Activated CD8-positive, alpha-beta T cell treated with anti-CD3 and anti-CD28 coated beads, Interleukin-2, amount 10 ng/mL, durations not matched to agents 7 days and 5 days (primary cell): ENCODE data around the gene FADS2. TPM values are rescaled to one million over a fixed set of nuclear protein-coding genes. Genes with fewer than 3 reads are reported as not detected.

ENCODE experiments used
- ATAC-seq: fragments of 150-1000 bp; cut with Tn5 transposase; one replicate; pipeline ENCODE4 v1.10.0; 2021; ENCODE audit warnings: moderate library complexity
- CTCF ChIA-PET: fragments of 350-600 bp; sonication (Branson Sonifier 250); formaldehyde crosslinking; loops from one replicate; lab custom pipeline; 2021; ENCODE audit warnings: antibody characterized with exemption; lab: Charles Lee
- POLR2A ChIA-PET: fragments of 350-600 bp; sonication (Branson Sonifier 250); formaldehyde crosslinking; loops from one replicate; lab custom pipeline; 2021; ENCODE audit warnings: antibody characterized with exemption; lab: Charles Lee
- DNase-seq: peaks from one replicate; pipeline ENCODE4 v3.0.0-alpha.2; 2020
- H3K27ac Mint-ChIP-seq: one replicate; pipeline ENCODE4 v1.8.0; 2021; ENCODE audit warnings: mild to moderate bottlenecking, mixed read lengths
- H3K27me3 Mint-ChIP-seq: one replicate; pipeline ENCODE4 v1.8.0; 2021; ENCODE audit warnings: low read depth, mixed read lengths
- H3K36me3 Mint-ChIP-seq: one replicate; pipeline ENCODE4 v1.8.0; 2021; ENCODE audit warnings: low read depth, mixed read lengths
- H3K4me1 Mint-ChIP-seq: one replicate; pipeline ENCODE4 v1.8.0; 2021; ENCODE audit warnings: low read depth, mixed read lengths
- H3K4me3 Mint-ChIP-seq: one replicate; pipeline ENCODE4 v1.8.0; 2021; ENCODE audit warnings: mild to moderate bottlenecking, mixed read lengths
- H3K9me3 Mint-ChIP-seq: one replicate; pipeline ENCODE4 v1.8.0; 2022; ENCODE audit warnings: mixed read lengths; ENCODE audit not compliant: insufficient read depth
- total RNA-seq, 2 experiments: library from RNA; stranded (reverse); gene quantifications; one replicate each; pipeline ENCODE4 v1.2.3, GENCODE V29; 2021

Gene FADS2
- total RNA-seq, 2 experiments from 2014 or later: 395 to 416 TPM

DNA sequence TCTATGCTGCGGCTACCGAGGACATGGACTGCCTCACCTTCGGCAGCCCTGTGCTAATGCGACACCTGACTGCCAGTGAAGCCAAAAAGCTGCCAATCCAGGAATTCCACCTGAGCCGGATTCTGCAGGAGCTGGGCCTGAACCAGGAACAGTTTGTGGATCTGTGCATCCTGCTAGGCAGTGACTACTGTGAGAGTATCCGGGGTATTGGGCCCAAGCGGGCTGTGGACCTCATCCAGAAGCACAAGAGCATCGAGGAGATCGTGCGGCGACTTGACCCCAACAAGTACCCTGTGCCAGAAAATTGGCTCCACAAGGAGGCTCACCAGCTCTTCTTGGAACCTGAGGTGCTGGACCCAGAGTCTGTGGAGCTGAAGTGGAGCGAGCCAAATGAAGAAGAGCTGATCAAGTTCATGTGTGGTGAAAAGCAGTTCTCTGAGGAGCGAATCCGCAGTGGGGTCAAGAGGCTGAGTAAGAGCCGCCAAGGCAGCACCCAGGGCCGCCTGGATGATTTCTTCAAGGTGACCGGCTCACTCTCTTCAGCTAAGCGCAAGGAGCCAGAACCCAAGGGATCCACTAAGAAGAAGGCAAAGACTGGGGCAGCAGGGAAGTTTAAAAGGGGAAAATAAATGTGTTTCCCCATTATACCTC lies 32.1 kb upstream of the FADS2 start:
- DNase-seq (no peak), ATAC-seq (no peak)
- Mint-ChIP-seq H3K4me3 (no peak overlapping the region), H3K9me3 (no peaks in the 10 kb centered on the region), H3K4me1 (peaks cover 59% of the 10 kb centered on the region), H3K27ac (peak overlapping the region; percentile 16), H3K27me3 (no peaks in the 10 kb centered on the region), H3K36me3 (peaks cover 64% of the 10 kb centered on the region)
- POLR2A ChIA-PET: interaction anchor here (1.0 to 3.4 kb wide), 3 partner anchors 8 to 32 kb away, joined by 3 to 14 read pairs (median 4); partner anchors contain the start of gene FADS2
- CTCF ChIA-PET: interaction anchor here (1.0 to 5.4 kb wide), 19 partner anchors 8 to 312 kb away, joined by 3 to 129 read pairs (median 32); partner anchors contain the start of genes BEST1, FADS1 and FADS2

GRCh38 chr11:61797263-61797944 lies 30.7 kb upstream of the FADS2 start:
- Mint-ChIP-seq H3K27ac (peak overlapping the region; percentile 10), H3K36me3 (peaks cover 69% of the 10 kb centered on the region), H3K9me3 (no peaks in the 10 kb centered on the region), H3K4me3 (no peak overlapping the region), H3K4me1 (peaks cover 54% of the 10 kb centered on the region), H3K27me3 (no peaks in the 10 kb centered on the region)
- ChIA-PET POLR2A (interaction anchor here (0.7 to 3.4 kb wide), 11 partner anchors 8 to 84 kb away, joined by 3 to 14 read pairs (median 3); partner anchors contain the start of gene FADS2), CTCF (interaction anchor here (0.6 to 5.4 kb wide), 44 partner anchors 9 to 374 kb away, joined by 3 to 129 read pairs (median 4); partner anchors contain the start of genes BEST1, FADS1, FADS2 and FADS3)
- ATAC-seq (no peak), DNase-seq (peak; percentile 86)

DNA sequence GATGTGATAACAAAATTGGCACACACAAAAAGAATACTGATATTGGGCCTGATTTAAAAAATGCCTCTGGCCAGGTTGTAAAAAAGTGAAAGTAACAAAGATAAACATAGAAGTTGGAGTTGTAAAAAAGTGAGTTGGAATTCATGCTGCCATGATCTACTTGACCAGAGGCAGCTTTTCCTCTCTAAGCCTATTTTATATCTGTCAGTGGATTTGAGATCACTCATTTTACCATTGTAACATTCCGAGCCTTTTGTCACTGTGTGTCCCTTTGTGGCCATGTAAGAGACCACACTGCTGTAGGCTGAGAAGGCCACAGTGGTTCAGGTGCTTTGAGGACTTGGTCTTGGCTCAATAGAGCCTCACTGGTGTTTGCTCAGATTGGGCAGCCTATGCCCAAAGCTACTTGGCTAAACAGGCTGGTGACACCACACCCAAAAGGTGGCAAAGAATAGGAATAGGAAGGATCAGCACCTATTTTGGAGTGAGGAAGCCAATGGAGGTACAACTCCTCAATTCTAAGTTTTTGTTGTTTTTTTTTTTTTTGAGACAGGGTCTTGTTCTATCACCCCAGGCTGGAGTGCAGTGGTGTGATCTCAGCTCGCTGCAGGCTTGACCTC lies 28.3 kb upstream of the FADS2 start:
- peaks cover 79% of the 10 kb centered on the region for H3K36me3 Mint-ChIP-seq
- H3K27ac Mint-ChIP-seq: peak overlapping the region; percentile 77
- peaks cover 45% of the 10 kb centered on the region for H3K4me1 Mint-ChIP-seq

DNA sequence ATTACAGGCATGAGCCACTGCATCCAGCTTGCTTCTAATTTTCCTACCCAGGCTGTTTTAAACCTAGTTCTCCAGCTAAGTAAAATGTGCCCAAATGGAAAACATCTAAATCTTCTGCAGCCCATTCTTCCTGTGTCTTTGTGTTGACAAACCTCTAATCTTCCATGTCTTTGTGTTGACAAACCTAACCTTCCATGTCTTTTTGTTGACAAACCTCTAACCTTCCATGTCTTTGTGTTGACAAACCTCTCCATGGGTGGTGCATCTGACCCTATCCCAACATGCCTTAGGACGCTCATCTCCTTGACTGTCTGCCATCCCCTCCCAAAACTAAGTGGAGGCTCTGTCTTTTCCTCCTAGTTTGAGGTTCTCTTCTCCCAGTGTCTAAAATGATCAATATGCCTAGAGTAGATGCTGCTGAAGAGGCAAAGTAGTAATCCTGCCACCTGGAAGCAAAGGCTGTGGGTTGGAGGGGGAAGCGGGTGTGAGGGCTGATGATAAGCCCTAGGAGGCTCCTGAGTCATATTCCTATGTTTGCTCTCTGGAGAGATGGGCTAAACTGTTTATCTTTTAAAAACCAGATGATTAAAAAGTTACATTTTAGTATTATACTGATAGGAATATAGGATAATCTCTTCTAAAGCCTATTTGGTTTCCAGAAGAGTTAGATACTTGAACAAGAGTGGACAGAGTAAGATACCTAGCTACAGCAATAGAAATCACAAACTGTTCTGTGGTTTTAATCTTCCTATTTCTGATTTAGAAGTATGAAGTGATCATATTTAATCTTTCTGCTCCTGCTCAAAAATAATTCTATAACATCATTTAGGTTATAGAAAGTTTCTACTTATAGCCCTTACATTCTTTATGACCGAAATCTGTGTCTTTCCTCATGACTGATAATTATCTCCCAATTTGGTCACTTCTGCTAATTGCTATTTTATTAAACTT lies 27.5 kb upstream of the FADS2 start:
- H3K9me3 Mint-ChIP-seq: no peaks in the 10 kb centered on the region
- H3K4me3 Mint-ChIP-seq: no peak overlapping the region
- H3K4me1 Mint-ChIP-seq: peaks cover 37% of the 10 kb centered on the region
- ChIA-PET CTCF (interaction anchor here (0.7 to 5.4 kb wide), 9 partner anchors 14 to 308 kb away, joined by 3 to 129 read pairs (median 3); partner anchors contain the start of genes FADS1 and FADS2), POLR2A (interaction anchor here (0.7 to 5.0 kb wide), 2 partner anchors 8 to 14 kb away, joined by 3 to 20 read pairs; partner anchors contain the start of gene FEN1)
- no peak for ATAC-seq
- no peak for DNase-seq
- no peaks in the 10 kb centered on the region for H3K27me3 Mint-ChIP-seq
- H3K36me3 Mint-ChIP-seq: peaks cover 78% of the 10 kb centered on the region
- H3K27ac Mint-ChIP-seq: peak overlapping the region; percentile 39

More for the DNA sequence above, 28.3 kb upstream of the FADS2 start:
- ATAC-seq (no peak), DNase-seq (no peak)
- H3K27me3 Mint-ChIP-seq: no peaks in the 10 kb centered on the region
- CTCF ChIA-PET: interaction anchor here (1.3 to 5.4 kb wide), 5 partner anchors 12 to 309 kb away, joined by 3 to 129 read pairs (median 35); partner anchors contain the start of gene FADS1
- H3K9me3 Mint-ChIP-seq: no peaks in the 10 kb centered on the region
- POLR2A ChIA-PET: interaction anchor here (5.0 kb wide), 1 partner anchor 14 kb away, joined by 20 read pairs; no protein-coding TSS in a partner anchor
- H3K4me3 Mint-ChIP-seq: no peak overlapping the region

DNA sequence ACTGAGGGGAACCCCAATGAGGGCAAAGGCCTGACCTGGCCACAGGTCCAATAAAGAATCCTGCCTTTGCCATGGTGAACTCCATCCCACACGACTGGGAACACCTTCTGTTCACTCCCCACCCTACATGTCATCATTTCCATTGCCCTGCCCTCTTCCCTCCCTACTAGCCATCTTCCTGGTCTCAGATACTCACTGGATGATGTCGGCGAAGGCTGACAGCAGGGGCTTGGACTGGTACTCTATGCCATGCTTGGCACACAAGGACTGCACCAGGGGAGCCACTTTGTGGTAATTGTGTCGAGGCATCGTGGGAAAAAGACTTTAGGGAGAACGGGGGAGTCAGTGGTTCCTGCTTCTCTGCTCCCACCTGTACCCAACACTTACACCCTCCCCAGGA lies 25.5 kb upstream of the FADS2 start:
- DNase-seq (no peak), ATAC-seq (no peak)
- Mint-ChIP-seq H3K36me3 (peaks cover 68% of the 10 kb centered on the region), H3K4me1 (peaks cover 18% of the 10 kb centered on the region), H3K27ac (no peak overlapping the region), H3K9me3 (no peaks in the 10 kb centered on the region), H3K27me3 (no peaks in the 10 kb centered on the region), H3K4me3 (no peak overlapping the region)
- POLR2A ChIA-PET: interaction anchor here (1.5 to 5.0 kb wide), 2 partner anchors 9 to 12 kb away, joined by 6 to 20 read pairs; partner anchors contain the start of gene FEN1
- CTCF ChIA-PET: interaction anchor here (1.1 kb wide), 1 partner anchor 16 kb away, joined by 3 read pairs; no protein-coding TSS in a partner anchor

DNA sequence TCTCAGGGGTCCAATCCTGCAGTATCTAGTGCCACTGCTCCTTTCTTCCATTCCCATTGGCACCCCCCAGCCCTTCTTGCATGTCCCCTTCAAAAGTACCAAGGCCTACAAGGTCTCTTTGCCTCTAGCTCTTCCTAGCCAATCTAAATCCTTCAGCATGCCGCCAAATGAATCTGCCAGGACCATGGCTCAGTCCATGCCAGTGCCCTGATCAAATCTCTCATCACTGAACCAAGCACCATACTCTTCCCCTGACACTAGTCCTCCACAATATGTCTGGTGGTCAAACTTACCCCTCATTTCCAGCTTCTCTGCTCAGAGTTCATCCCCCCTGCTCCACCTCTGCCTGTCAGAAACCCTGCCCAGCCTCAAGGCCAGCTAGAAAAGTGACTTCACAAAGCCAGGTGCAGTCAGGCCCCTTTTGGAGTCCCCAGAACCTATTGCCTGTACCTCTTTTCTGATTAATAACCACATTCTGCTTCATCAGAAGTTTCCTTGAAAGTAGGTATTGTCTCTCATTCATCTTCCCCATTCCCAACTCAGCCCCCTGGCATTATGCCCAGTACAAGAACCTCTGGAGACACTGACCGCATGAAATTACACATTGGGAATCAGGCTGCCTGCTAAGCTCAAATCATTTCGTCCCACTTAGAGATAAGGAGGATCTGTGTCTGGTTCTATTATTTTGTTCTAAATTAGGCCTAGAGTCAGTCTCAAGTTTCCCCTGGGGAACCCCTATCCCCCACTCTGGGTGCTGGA lies 24.0 kb upstream of the FADS2 start:
- DNase-seq: no peak
- ChIA-PET CTCF (interaction anchor here (4.3 kb wide), 1 partner anchor 8 kb away, joined by 43 read pairs; no protein-coding TSS in a partner anchor), POLR2A (interaction anchor here (1.0 to 5.0 kb wide), 2 partner anchors 10 to 11 kb away, joined by 4 to 20 read pairs; partner anchors contain the start of genes FEN1 and TMEM258)
- no peak overlapping the region for H3K4me3 Mint-ChIP-seq
- peaks cover 11% of the 10 kb centered on the region for H3K4me1 Mint-ChIP-seq
- no peaks in the 10 kb centered on the region for H3K27me3 Mint-ChIP-seq
- no peak for ATAC-seq
- H3K36me3 Mint-ChIP-seq: peaks cover 70% of the 10 kb centered on the region
- H3K9me3 Mint-ChIP-seq: no peaks in the 10 kb centered on the region
- H3K27ac Mint-ChIP-seq: peak overlapping the region; percentile 43

GRCh38 chr11:61805146-61805545 lies 23.0 kb upstream of the FADS2 start:
- peaks cover 69% of the 10 kb centered on the region for H3K36me3 Mint-ChIP-seq
- no peak for DNase-seq
- POLR2A ChIA-PET: interaction anchor here (0.7 to 3.3 kb wide), 3 partner anchors 10 to 43 kb away, joined by 3 to 15 read pairs (median 6); partner anchors contain the start of genes FEN1 and TMEM258

DNA sequence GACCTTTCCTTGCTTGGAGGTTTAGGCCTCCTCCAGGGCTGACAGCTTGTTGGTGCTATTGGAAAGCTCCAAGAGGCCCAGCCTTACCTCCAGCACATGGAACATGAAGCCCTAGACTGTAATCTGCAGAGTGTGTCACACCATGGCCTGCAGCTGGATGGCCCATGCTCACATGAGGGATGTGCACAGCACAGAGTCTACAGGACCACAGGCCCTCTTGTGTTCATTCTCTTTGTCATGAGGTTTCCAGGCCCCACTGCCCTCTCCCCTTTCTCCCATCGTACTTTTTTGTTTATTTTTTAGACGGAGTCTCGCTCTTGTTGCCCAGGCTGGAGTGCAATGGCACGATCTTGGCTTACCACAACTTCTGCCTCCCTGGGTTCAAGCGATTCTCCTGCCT lies 21.3 kb upstream of the FADS2 start:
- H3K36me3 Mint-ChIP-seq: peaks cover 75% of the 10 kb centered on the region
- peak overlapping the region; percentile 62 for H3K27ac Mint-ChIP-seq
- no peaks in the 10 kb centered on the region for H3K4me1 Mint-ChIP-seq
- CTCF ChIA-PET: interaction anchor here (0.8 to 4.3 kb wide), 4 partner anchors 8 to 277 kb away, joined by 3 to 43 read pairs (median 4); partner anchors contain the start of gene FADS1
- no peak overlapping the region for H3K4me3 Mint-ChIP-seq
- POLR2A ChIA-PET: interaction anchor here (0.8 to 3.3 kb wide), 2 partner anchors 9 to 14 kb away, joined by 3 to 15 read pairs; partner anchors contain the start of genes FEN1 and TMEM258
- DNase-seq (no peak), ATAC-seq (no peak)
- H3K9me3 Mint-ChIP-seq: no peaks in the 10 kb centered on the region
- H3K27me3 Mint-ChIP-seq: no peaks in the 10 kb centered on the region

More at GRCh38 chr11:61805146-61805545, 23.0 kb upstream of the FADS2 start:
- Mint-ChIP-seq H3K4me1 (peaks cover 4% of the 10 kb centered on the region), H3K27ac (peak overlapping the region; percentile 42), H3K9me3 (no peaks in the 10 kb centered on the region), H3K27me3 (no peaks in the 10 kb centered on the region), H3K4me3 (no peak overlapping the region)
- CTCF ChIA-PET: interaction anchor here (0.9 to 4.3 kb wide), 3 partner anchors 9 to 277 kb away, joined by 3 to 43 read pairs (median 5); no protein-coding TSS in a partner anchor
- no peak for ATAC-seq

GRCh38 chr11:61810671-61811175 lies 17.4 kb upstream of the FADS2 start:
- Mint-ChIP-seq H3K27me3 (no peaks in the 10 kb centered on the region), H3K36me3 (peaks cover 69% of the 10 kb centered on the region), H3K9me3 (no peaks in the 10 kb centered on the region), H3K4me1 (peaks cover 15% of the 10 kb centered on the region), H3K27ac (no peak overlapping the region), H3K4me3 (no peak overlapping the region)
- no peak for DNase-seq
- POLR2A ChIA-PET: interaction anchor here (0.6 kb wide), 2 partner anchors 52 to 108 kb away, joined by 4 to 6 read pairs; no protein-coding TSS in a partner anchor
- no peak for ATAC-seq
- CTCF ChIA-PET: interaction anchor here (10.2 kb wide), 1 partner anchor 13 kb away, joined by 129 read pairs; no protein-coding TSS in a partner anchor
